NCI-H2227 treated with DMSO at 0.1 percent for 48 hours (cell line): Measurements from ENCODE around the gene LRRC8D.

Experiments used
- DNase-seq: peaks from one replicate; lab custom pipeline; 2025; lab: John Stamatoyannopoulos, UW

Gene LRRC8D

DNA sequence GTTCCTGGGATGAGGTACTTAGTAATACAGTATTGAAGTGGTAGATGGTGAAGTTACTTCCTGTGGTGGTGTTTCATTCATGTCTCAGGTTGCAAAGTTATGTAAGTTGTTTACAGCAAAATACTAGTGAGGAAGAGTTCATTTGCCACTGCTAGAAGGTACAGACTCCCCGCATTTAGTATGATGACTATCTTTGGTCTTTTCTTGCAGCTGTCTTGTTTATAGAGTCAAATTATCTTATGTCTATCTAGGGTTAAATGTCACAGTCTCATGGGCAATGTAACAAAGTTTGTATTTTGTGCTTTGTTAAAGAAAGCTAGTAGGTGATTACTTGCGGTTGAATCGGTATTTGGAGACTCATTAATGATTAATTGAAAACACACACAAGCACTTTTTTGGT lies 50.2 kb downstream of the LRRC8D start:
- DNase-seq = no peak

DNA sequence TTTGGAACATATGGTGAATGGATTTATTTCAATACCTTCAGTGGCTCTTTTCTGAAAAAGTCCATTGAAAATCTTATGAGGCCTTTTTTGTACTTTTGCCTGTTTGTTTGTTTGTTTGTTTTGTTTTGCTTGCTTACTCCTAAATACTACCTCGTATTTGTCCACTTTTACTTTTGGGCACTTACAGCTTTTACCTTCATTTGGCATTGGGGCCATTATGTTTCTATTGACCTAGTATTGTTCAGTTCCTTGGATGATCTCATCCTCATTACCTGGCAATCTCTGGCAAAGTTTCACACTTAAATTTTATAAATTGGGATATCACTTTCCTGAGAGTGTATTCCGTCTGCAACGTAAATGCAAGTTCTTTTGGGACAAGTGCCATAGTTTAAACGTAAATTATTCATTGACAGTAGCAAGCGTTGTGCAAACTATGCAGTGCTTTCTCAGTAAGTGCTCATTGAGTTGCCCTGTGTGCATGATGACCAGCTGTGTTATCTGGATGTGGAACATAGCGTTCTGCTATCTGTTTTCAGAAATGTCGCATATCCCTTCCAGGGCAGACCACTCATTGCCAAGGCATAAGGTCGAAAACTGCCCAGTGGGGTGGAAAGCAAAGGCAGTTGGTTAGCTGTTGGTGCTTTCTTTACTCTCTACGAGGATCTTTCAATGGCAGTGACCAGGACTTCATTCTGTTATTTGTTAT lies 51.1 kb downstream of the LRRC8D start:
- no peak for DNase-seq

DNA sequence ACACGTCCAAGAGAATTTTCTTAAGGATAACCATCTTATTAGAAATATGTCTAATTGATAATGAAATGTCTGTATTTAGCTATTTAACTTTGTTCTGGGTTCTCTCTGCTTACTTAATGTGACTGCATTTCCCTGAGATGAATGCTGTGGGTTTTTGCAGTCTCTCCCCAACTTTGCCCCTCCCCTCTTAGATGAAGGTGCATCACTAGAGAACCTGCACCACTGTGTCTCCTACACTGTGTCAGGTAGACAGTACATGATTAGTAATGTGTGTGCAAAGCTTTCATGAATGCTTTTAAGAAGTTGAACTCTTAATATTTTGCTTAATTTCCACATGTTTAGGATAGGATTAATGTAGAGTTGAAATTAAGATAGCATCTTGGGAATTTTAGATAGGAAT lies 51.7 kb downstream of the LRRC8D start:
- no peak for DNase-seq

DNA sequence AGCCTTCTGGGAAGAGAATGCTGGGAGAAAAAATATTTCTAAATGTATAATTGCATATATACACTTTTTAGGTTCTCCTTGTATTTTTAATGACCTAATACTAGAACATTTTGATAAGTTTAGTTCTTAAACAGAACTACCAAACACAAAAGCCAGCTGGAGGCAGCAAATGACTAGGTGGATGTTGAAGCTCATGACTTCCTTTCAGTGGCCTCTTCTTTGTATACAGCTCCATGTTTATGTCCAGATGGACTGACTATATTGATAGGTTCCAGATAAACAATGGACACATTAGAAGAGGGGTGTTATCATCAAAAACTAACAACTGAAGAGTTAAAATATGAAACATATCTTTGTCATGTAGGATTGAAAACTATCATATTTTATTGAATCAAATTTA lies 52.5 kb downstream of the LRRC8D start:
- DNase-seq = no peak

DNA sequence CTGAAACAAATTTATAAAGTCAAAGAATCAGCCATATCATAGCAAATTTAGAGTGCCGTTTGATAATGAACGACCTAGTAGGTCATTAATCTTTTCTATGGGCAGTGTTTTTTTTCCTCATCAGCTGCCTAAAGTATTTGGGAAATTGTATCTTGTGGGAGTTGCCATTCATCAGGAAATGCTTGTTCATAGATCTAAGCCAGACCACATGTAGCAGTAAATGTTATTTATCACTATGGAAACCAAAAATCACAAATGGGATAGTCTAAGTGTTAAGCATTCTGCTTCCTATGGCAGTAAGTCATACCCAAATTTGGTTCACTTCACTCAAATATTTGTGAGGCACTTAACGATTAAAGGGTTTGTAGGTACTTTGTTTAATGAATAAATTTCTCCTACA lies 52.9 kb downstream of the LRRC8D start:
- no peak for DNase-seq

DNA sequence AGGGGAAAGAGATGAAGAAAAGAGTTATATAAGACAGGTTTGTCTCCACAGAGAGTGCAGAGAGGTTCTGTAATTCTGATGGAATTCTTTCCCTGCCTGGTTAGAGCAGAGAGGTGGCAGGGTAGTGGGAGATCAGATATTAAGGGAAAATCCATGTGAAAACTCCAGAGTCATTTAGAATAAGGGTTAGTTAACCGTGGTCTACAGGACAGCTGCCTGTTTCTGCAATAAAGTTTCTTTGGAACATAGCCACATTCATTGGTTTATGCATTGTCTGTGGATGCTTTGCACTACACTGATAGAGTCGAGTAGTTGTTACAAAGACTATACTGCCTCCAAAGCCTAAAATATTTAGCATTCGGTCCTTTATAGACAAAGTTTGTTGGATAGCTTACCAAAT lies 55.6 kb downstream of the LRRC8D start:
- DNase-seq = no peak

DNA sequence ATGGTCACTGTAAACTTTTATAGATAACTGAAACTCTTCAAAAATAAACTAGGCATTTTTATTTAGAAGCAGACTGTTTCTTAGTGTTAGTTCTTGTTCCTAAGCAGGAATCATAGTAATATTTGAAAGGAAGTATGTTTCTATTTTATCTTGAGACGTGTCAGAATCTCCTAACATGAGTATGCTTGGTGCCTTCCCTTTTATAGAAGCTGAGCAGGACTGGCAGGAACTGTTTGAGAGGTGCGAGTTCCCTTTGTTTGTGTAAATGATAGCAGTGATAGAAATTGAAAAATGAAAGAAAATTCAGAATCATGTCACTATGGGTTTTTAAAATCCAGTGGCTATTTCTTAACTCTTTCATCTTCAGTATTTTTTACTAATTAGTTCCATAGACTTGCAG lies 56.9 kb downstream of the LRRC8D start:
- DNase-seq = no peak

DNA sequence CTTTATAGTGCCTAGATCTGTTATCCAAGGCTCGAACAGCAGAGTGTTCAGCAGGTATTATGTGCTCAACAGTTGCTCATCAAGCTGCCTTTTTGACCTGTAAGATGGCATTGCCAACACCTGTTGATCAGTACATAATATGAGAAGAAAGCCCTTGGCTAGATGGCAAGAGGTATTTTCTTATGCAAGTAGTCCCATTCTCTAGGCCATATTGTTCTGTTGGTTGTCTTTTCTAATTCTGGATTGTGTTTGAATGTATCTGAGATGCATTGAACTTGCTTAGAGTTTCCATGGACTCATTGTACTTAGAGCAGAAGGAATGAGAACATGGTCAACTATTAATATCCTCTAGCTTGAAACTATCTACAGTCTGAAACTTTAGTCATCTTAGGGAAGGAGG lies 57.4 kb downstream of the LRRC8D start:
- no peak for DNase-seq

DNA sequence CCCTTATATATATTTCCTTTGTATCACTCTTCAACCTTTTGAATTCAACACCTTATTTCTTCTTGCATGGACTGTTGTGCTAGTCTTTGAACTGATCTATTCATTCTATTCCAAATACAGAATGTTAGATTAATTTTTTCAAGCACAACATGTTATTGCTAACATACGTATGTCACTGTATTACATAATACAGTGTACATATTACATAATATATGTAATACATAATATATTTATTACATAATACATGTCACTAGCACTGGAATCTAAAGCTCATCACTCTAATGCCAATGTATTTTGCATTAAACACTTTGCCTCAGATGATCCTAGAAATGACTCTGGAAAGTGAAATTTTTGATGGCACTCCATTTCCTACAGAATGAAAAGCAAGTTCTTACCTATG lies 59.8 kb downstream of the LRRC8D start:
- DNase-seq = no peak

DNA sequence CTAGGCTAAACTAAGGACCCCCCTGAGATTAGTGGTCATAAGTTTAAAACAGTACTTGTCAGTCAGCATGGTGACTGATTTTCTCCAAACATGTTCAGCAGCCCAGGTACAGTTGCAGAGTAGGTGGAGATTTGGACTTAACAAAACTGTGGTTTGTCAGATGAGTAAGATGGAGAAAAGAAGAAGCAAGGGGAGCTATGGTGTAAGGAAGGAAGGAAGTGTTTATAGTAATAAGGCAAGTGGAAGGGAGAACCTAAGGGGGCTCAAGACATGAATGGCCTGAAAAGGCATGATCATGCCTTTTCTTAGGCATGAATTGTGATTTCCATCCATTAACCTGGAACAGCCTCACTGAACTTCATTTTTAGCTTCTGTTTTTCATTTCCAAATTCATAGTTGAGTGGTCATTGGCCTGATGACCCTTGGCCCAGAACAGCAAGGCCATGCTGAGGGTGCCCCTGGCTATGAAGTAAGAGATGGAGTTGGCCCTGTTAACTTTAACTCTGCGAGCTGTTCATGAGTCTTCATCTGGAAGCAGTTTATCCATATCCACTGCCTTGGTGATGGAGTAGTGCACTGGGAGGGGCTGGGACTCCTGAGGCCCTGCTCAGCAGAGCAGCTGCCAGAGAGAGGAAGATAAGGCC lies 60.7 kb downstream of the LRRC8D start:
- no peak for DNase-seq

DNA sequence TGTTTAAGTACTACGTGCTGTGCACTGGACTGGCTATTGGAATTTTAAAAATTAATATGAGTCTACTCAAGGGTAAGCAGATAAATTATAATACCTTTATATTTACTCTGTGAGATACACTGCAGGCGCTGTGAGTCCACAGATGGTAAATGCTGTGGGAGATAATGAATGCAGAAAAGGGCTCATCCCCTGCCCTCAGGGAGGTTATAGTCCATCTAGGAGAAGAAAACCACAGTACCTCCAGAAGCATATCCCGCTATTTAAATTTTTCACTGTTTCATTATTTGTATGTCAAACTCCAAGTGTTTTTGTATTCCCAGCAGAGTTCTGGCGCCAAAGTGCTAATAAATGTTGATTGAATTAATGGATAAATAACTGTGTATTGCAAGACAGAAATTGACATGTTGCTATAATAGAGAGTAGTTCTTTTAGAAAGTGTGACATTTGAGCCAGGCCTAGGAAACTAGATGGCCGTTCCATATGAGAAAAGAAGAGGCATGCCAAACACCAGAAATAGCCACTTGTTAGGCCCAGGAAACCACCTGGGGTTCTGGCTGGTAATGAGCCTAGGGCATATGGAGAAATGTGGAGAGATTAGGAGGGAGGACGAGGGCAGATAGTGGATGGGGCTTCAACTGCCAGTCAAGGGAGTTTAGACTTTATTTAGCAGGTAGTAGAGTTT lies 61.7 kb downstream of the LRRC8D start:
- DNase-seq = no peak

DNA sequence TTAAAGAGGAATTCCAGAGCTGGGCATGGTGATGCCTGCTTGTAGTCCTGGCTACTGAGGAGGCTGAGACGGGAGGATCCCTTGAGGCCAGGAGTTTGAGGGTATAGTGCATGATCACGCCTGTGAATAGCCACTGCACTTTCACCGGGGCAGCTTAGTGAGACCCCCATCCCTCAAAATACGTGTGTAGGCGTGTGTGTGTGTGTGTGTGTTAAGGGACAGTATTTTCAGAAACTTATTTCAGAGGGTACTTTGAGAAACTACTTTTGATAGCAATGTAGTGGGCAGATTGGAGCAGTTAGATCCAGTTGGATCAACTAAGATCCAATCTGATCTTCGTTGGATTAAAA lies 62.2 kb downstream of the LRRC8D start:
- DNase-seq = no peak

DNA sequence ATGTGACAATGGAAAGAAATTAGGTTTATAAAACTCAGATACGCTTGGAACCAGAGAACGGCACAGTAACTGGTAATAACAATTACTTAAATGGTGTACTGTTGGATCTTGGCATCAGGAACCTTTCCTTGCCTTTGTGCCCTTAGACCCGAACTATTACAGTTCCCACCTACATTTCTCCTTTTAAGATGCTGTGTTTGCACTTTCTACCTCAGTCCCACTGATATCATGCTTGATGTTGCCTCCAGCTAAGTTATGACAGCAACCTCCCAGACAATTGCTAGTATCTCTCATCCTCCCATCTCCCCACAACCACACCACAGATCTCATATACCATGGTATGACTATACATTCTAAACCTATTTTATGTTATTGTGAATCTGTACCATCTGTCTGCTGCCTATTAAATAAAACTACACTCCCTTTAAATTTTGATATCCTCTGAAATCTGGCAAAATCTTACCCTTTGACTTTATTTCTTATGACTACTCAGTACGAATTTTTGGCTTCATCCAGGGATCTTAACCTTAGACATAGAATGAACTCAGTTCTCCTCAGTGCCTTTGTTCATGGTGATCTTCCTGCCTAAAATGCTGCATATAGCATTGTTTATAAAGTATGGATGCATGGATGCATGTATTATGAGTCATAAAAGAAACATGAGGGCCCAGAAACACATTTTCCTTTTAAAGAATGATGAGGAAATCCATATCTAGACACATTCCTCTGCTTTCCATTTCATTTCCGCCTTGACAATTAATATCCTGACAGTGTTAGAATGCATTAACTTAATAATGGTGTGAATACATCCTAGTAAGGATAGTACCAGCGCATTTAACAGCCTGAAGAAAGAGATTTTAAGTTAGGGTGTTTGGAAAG lies 64.1 kb downstream of the LRRC8D start:
- no peak for DNase-seq

DNA sequence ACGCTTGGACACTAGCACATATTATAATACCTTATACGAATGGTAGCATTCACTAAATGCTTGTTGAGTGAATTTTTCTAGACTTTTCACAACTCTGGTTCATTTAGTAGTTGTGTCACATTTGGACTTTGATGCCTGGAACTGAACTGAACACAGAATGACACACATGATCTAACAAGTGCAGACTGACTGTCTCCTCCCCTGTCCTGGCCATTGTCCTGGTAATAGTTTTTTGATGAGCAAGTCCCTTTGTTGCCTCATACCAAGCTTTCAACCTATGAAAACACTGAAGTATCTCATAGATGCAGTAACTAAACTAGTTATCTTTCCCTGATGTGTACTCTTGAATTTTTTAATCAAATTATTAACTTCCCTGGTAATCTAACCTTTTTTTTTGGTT lies 66.4 kb downstream of the LRRC8D start:
- no peak for DNase-seq

DNA sequence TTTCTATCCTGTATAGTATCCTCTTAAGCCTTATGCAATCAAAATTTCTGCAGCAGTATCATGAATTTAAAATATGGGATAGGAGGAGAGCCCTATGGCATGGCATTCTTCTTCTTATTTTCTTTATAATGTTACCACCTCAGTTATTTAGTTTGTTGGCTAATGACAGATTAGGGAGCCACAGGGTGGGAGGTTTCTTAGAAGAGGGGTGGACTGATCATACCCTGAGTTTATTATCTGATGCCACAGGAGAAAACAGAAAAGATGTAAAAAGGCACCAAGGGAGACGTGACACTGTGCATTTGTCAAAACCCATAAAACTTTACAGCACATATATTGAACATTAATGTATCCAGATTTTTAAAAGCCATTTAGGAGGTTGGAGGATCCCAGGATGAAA lies 66.9 kb downstream of the LRRC8D start:
- DNase-seq = no peak

DNA sequence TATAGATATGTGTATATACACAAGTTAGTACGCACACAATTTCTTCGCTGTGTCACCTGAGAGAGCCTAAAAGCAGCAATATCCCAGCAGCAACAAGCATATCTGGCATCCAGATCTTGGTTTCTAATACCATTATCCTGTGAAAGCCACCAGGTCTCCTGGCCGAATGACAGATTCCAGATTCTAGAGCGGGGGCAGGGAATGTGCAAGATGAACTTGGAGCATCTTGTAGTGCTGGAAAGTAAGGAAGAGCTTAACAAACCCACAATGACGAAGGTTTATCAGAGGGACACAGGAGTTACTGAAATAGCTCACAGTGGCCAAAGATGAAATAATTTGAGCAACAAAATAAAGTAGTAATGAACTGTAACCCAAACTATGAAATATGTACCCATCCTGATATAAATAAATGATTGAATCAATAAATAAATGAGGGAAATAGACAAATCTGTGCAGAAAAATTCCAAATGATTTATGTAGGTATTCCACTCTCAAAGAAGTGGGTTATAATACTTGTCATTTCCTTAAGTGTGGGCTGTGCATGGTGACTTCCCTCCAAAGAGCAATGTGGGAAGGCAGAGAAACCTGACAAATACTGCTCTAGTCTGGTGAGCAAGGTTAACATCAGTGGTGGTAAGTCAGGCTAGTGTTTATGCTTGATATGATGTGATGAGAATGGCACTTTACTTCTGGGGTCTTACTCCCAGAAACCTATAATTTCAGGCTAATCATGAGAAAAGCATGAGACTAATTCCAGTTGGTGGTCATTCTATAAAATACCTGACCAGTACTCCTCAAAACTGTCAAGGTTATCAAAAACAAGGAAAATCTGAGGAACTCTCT lies 67.9 kb downstream of the LRRC8D start:
- no peak for DNase-seq

DNA sequence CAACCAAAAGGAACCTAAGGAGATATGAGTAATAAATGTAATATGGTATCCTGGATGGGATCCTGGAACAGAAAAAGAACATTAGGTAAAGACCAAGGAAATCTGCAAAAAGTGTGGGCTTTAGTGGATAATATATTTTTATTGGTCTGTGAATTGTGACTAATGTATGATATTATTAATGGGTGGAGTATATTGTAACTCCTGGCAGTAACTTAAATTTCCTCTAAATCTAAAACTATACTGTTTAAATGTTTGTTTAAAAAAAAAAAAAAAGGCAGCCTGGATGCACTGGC lies 68.4 kb downstream of the LRRC8D start:
- no peak for DNase-seq

DNA sequence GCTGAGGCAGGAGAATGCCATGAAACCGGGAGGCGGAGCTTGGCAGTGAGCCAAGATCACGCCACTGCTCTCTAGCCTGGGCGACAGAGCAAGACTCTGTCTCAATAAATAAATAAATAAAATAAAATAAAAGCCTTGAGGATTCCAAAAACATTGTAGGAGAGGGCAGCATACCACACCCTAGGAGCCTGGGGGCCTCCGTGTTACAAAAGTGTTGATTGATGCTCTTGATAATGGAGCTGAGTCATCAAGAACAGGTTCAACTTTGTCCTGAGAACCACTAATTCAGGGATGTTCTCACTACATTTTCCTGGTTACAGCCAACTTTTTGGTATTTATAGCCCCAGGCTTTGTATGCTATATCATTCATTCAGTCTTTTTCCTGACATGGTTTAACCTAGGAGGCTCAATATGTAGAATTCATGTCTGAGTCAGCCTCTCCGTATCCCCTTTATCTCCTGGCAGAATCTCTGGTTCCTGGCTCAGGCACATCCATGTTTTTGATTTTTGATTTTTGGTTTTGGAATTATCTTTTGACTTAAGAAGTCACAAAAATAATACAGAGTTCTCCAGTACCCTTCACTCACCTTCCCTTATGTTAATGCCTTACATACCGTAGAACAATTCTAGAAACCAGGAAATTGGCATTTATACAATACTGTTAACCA lies 69.4 kb downstream of the LRRC8D start:
- DNase-seq = no peak

DNA sequence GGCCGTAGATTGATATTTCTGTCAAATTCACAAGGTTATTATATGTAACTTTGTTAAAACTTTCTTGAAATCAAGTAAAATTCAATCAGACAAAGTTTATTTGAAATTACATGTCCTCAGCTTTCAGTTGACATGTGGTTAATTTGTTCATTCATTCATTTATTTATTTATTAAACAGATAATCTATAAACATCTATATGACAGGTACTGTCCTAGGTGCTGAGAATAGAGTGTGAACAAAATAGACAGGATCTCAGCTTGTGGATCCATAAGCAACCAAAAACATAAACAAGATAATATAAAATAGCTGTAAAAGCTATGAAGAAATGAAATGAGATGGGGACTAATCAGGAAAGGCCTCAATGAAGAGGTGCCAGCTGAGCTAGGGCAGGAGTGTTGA lies 72.0 kb downstream of the LRRC8D start:
- no peak for DNase-seq

DNA sequence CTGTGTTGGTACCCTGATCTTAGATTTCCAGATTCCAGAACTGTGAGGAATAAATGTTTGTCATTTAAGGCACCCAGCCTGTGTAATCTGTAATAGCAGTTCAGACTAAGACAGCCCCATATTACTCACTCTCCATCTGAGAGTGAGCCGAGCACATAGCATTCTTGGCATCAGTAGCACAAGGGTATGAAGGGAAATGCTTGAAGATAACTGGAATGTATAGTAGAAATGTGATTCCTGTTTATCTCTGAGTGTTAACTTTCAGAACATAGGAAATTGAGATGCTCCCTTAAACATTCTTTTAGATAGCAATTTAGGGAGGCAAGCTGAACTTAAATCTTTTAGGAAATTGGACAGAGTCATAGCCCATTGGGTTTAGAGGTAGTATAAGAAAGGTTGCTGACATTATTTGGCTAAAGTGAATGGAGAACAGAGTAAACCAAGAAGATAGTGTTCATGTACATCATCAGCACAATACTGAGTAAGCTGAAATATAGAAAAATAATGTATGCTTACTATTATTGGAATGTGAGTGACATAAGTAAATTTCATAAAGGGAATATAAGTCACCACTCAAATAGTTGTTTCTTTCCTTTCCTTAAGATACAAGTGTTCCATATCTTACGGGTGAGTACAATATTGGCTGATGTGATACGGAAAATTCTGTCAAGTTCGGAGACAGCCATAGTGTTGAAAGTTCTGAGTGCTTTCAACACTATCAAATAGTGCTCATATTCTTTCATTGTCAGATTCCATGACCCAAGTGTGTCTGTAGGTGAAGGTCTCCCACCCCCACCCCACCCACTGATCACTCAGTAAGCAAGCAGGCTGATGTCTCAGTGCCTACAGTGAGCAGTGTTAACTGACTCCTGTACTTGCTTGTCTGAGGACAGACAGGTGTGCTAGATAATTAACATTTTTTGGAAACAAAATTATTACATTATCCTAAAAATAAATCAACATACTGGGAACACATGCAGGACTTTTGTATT lies 73.7 kb downstream of the LRRC8D start:
- no peak for DNase-seq
